NOMO-1 treated with DMSO at 0.1 percent for 48 hours (cell line): ENCODE measurements around the gene PARVG.
"Not testable (repeated sequence)": the region's sequence is repeated elsewhere in the genome, so short reads cannot be mapped to it uniquely, and the experiment has no call there.

ENCODE experiments used
- DNase-seq: peaks from one replicate; lab custom pipeline; 2025; ENCODE audit not compliant: unreplicated experiment; lab: John Stamatoyannopoulos, UW

The PARVG gene

DNA sequence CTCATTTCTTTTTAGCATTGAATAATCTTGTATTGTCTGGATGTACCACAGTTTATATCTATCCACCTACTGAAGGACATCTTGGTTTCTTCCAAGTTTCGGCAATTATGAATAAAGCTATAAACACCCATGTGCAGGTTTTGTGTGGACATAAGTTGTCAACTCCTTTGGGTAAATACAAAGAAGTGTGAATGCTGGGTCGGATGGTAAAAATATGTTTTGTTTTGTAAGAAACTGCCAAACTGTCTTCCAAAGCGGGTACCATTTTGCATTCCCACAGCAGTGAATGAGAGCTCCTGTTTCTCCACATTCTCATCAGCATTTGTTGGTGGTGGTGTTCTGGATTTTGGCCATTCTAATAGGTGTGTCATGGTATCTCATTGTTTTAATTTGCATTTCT lies 60.4 kb downstream of the PARVG start:
- DNase-seq = not testable (repeated sequence)

DNA sequence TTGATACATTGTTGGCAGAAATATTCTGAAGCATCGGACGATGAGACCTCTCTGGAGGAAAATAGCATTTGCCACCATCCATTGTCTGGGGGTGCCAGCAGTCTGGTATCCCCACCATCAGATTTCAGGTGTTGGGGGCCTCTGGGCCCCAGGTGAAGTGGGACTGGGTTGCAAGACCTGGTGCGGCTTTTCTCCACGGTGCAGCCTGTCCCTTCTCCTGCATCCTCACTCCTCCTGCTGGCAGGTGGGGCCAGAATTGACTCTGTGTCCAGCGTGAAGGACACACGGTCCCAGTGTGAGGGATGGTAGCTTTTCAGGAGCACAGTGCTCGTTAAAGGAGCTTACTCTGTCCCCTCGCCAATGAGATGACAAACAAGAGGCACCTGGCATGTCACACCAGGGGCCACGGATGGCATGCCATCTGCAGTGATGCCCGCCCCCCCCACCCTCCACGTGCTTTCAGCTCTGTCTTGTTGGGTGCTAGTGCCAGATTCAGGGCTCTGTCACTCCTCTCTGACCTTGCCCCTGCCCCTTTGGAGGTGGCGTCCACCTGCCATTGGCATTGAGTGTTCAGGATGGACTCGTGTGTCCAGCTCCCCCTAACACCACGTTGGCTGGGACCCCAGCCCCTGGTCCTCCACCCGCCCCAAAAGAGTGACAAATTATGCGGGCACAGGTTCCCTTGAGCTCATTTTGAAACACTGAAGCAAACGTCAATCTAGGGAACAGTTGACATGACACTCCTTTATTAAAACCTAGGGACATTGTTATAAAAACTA lies 62.4 kb downstream of the PARVG start:
- no peak for DNase-seq

DNA sequence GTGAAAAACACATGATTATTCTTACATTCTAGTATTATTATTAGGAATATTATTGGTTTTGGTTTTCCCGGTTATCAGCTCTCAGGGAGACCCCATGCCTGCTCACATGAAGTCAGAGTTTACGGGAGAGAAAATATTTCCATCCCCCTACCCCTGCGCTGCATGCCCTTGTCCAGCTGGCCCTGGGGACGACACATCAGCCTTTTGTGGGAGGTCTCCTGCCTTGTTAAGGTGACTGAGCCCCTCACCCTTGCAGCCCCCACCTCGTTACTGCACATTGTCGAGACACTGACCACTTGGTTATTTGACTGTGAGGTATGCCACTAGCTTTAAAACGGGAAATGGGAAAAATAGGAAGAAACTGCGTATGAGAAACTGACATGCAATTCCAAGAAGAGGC lies 63.0 kb downstream of the PARVG start:
- DNase-seq = no peak

DNA sequence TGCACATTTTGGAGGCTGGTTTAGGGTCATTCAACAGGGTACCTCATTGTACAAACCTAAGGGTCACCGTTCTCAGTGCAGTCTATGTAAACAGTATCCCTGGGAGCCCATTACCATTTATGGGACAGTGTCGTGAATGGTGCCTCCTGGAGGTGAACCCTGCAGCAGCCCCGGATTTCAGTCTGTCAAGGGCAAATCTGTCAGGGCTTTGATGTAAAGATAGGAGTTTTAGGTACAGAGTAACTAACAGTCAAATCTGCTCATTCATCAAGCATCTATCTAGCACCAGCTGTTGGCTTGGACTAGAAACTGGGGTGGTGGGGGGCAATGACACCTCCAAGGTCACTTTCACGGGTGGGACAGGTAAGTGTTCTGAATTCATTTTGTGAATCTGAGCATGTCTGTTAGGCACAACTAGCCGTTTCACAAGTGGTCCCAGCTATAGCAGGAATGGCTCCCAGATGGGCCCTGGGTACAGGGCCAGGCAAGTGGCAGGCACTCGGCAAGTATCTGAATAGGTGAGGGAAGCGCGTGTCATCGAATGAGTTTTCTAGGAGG lies 63.6 kb downstream of the PARVG start:
- DNase-seq = no peak

DNA sequence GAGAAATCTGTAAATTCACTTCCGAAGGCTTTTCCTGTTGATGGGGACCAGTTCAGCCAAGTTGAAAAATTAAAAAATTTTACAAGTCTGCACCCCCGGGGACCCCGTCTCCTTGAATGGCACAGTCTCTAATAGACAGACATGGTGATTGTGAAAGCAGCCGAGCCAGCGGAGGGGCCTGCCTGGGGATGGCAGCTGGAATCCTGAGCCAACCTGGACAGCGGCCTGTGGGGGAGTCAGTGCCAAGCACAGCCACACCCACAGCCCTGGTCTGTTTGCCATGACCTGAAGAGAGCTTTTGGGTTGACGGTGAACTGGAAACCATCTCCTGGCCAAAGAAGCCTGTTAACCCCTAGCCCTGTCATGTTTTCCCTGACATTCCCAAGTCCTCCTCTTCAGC lies 64.7 kb downstream of the PARVG start:
- DNase-seq = no peak

DNA sequence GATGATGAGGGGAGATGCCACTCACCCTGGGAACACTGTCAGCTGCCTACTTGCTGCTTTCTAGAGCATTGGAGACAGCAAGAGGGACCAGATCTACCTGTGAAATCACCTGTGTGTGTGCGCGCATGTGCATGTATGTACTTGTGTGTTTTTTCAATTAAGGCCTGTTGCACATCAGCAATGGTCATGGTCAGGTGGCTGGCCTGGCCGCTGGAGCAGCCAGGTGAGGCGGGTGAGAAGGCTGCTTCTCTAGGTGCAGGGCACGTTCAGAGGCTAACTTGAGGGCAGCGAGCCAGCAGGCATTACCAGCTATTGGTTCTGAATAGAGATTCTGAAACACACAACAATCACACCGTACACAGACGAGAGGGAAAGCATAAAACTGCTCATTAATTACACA lies 65.1 kb downstream of the PARVG start:
- no peak for DNase-seq

DNA sequence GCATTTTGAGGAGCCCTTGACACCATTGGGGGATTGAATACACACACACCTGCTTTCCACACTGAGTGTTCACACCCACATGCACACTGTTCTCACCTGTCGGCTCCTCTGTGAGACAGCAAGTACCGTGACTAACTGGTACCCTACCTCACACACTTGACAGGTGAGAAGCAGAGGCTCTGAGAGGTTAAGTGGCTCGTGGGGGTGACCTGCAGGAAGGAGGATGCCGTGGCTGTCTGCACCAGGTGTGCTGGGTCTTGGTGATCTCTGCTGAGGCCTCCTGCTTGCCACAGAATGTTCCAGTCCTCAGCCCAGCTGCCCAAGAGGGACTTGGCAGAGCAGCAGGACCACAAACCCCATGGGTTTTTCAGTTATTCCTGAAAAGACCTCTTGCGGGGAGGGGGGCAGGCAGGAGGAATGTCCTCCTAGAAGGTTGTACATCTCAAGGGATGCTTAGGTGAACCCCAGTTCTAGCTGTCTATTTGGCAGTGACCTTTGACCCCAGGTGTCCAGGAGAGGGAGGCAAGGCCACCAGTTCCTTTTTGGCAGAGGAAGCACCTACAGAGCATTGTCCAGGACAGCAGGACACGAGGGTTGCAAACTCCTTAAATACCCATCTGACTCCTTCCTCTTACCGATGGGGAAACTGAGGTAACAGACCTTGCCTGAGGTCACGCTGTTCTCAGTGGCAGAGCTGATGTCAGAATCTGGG lies 66.0 kb downstream of the PARVG start:
- no peak for DNase-seq

DNA sequence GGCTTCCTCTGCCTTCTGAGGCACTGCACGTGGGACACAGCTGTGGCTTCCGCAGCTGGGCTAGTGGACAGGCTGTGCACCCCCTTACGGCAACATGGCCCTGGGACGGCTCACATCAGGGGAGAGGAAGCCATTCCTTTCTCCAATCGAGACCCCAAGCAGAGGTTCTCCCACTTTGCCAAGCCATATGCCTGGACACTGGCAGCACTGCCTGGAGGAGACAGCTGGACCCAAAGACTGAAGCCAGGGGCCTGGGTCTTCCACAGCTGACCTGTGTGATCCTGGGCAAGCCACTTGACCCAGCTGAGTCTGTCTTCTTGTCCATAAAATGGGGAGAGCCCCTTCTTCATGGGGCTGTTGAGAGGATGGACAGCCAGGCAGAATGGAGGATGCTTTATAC lies 66.6 kb downstream of the PARVG start:
- DNase-seq = no peak

DNA sequence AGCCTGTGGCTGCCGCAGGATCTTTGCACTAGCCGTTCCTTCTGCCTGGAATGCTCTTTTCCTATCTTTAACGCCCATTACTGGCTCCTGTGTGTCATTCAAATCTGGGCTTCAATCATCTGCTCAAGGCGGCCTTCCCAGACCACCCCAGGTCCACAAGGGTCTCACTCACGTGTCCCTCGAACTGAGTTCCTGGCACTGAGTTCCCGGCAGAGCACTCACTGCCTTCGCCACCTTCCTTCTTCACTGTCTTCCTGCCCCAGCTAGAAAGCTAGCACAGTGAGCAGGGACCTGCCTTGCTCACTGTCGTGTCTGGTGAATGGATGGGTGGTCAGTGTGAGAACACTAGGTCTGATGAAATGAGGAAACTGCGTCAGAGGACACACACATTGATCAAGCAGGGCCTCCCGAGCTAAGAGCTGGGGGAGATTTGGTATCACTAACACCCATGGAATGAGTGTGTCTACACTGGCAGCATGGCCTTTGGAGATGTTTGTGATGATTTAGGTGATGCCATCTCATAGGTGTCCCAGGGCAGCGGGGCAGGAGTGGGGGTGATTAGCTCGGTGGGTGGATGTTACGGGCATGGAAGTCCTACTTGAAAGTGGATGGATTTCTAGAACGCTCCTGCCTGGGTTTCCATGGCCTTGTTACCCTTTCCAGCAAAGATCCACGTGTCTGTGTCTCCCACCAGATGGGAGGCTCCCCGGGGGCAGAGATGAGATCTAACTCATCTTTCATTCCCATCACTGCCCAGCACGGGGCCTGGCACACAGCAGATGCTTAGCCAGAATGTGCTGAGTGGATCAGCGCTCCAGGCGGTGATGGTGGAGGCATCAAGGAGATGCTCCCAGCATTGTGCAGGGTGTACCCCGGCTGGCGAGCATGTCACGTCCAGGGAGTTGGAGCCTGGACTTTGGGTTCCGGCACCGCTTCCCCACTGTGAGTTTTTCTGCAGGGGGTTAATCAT lies 67.5 kb downstream of the PARVG start:
- no peak for DNase-seq

DNA sequence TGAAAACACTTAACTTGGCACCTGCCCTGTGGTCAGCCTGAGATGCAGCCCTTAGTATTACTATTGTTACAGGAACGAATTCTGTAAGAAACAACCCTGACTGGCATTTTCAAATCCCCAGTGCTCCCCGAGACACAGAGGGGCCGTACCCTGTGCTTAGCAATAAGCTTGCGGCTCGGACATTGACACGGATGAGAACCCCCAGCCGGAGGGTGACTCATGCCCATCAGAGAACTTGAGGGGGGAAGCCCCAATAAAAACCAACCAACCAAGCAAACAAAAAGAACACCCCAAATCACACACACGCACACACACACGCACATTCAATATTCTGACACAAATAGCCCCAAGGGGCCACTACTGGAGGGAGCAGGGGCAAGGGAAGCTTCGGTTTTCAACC lies 68.2 kb downstream of the PARVG start:
- DNase-seq = no peak

DNA sequence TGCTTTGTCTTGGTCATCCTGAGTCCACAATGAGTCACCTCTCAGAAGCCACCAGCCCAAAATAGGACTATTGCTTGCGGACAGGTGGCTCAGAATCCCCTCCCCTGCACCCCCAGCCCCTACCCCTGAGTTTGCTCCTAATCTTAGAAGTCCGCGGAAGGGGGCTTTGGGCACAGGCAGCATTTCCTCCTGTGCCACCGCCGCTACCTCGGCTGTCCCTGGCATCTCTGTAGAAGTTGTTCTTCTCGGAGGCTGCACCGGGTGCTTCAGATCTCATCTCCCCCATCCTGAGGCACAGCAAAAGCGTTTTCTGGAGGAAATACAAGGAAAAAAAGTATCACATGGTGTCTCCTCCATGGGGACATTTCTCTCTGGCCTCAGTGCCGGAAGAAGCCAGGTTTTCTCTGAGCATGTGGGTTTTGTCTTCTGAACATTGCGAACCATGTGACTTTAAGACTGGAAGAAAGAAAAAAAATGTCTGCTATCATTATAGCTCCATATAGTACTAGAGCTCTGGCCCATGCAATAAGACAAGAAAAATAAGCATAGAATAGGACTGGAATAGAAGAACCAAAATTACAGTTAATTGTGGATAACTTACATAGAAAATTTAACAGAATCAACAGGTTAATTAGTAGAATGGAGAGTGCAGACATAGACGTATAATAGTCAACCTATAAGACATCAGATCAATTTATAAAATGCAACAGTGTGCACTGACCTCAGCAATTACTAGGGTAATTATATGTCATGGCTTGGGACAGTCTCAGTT lies 68.8 kb downstream of the PARVG start:
- DNase-seq = no peak

DNA sequence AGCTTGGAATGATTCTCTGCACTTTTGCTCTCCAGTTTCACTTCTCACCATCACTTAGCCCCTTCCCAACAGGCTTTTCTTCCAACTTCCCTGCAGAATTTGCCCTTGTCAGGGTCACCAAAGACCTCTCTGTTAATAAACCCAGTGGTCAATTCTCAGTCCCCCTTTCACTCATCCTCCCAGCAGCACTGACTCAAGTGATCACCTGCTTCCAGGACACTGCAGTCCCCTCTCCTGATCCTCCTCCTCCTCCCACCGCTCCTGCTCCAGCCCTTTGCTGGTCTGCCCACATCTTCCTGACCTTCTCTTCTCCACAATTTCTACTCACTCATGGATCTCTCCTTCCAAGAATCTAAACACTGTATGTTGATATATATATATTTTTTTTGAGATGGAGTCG lies 74.1 kb downstream of the PARVG start:
- DNase-seq = no peak

DNA sequence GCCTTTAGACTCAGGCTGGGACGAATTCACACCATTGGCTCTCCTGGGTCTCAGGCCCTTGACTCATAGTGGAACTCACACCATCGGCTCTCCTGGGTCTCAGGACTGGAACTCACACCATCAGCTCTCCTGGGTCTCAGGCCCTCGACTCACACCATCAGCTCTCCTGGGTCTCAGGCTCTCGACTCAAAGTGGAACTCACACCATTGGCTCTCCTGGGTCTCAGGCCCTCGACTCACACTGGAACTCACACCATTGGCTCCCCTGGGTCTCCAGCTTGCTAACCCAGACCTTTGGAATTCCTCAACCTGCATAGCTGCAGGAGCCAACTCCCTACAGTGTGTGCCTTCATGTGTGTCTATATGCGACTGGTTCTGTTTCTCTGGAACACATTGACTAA lies 75.4 kb downstream of the PARVG start:
- no peak for DNase-seq

DNA sequence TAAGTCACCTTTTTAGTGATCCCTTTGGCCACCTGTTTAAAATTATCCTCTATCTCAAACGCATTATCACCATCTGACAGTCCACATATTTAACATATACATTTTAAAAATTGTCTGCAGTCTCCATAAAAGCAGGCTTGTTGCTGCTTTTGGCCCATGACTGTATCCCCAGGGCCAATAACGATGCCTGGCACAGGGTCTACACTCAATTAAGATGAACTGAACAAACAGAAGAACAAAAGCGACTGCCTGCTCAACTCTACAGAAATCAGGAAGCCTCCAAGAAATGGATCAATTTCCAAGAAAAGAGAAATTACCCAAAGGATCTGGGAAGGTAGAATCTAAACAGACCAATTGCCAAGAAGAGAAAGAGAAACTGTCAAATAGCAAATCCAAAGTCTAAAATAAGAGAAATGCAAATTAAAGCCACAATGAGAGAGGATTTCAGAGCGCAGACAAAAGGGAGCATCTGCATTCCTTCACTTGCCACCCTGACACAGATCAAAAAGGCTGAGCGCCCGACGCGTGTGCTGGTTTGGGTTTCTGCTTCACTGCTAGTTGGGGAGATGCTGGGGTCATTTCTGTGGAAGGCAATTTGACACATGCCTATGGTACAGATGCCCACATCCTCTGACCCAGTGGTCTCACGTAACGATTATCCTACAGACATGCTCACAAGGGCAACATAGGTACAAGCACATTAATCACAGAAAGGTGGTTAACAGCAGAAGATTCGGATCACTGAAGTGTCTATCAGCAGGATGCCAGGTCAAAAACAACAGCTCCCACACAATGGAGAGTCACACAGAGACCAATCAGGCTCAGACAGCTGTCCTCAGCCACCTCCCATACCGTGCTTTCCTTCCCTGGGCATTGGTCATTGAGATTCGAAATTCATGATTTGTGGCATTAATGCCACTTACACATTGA lies 76.1 kb downstream of the PARVG start:
- DNase-seq = no peak
